ENCODE measurements around the gene SNAI3. TPM values are rescaled to one million over a fixed set of nuclear protein-coding genes. Genes with fewer than 3 reads are reported as not detected.

Gene SNAI3
- total RNA-seq, 2 experiments from 2014 or later, result 13.4 to 14.3 TPM

- ChIA-PET POLR2A (interaction anchor here (0.9 to 5.9 kb wide), 13 partner anchors 8 to 140 kb away, joined by 3 to 38 read pairs (median 5); partner anchors contain the start of genes APRT, CYBA, MVD and SNAI3), CTCF (interaction anchor here (0.8 to 4.2 kb wide), 8 partner anchors 9 to 111 kb away, joined by 3 to 28 read pairs (median 4); no protein-coding TSS in a partner anchor)
- H3K36me3 Mint-ChIP-seq (ENCODE audit: low read depth), result peaks cover 60% of the 10 kb centered on the region
- peak; percentile 71 for ATAC-seq
- H3K9me3 Mint-ChIP-seq (ENCODE audit: insufficient read depth), result no peaks in the 10 kb centered on the region
- H3K4me3 Mint-ChIP-seq, result peak overlapping the region; percentile 99
- H3K4me1 Mint-ChIP-seq (ENCODE audit: low read depth), result peaks cover 64% of the 10 kb centered on the region
- peak; percentile 98 for DNase-seq
- no peaks in the 10 kb centered on the region for H3K27me3 Mint-ChIP-seq (ENCODE audit: low read depth)
- H3K27ac Mint-ChIP-seq, result peak overlapping the region; percentile 100
Measured at GRCh38 chr16:88700636-88701482, 14.6 kb upstream of the SNAI3 start.

GRCh38 chr16:88700322-88700635 lies 14.0 kb upstream of the SNAI3 start:
- no peaks in the 10 kb centered on the region for H3K27me3 Mint-ChIP-seq (ENCODE audit: low read depth)
- H3K4me3 Mint-ChIP-seq, result peak overlapping the region; percentile 99
- POLR2A ChIA-PET, result interaction anchor here (0.9 to 5.9 kb wide), 7 partner anchors 8 to 112 kb away, joined by 3 to 38 read pairs (median 8); partner anchors contain the start of genes APRT, CYBA and SNAI3

GRCh38 chr16:88699180-88699579 lies 12.9 kb upstream of the SNAI3 start:
- ATAC-seq (no peak), DNase-seq (no peak)
- ChIA-PET POLR2A (no interaction called here), CTCF (interaction anchor here (1.3 kb wide), 1 partner anchor 70 kb away, joined by 3 read pairs; no protein-coding TSS in a partner anchor)
- Mint-ChIP-seq H3K27me3 (ENCODE audit: low read depth) (no peaks in the 10 kb centered on the region), H3K4me3 (no peak overlapping the region), H3K27ac (no peak overlapping the region), H3K36me3 (ENCODE audit: low read depth) (peaks cover 61% of the 10 kb centered on the region), H3K9me3 (ENCODE audit: insufficient read depth) (no peaks in the 10 kb centered on the region), H3K4me1 (ENCODE audit: low read depth) (peaks cover 54% of the 10 kb centered on the region)

More at GRCh38 chr16:88700322-88700635, 14.0 kb upstream of the SNAI3 start:
- CTCF ChIA-PET, result interaction anchor here (0.8 to 4.2 kb wide), 7 partner anchors 8 to 112 kb away, joined by 3 to 28 read pairs (median 3); no protein-coding TSS in a partner anchor
- ATAC-seq (no peak), DNase-seq (no peak)
- H3K4me1 Mint-ChIP-seq (ENCODE audit: low read depth), result peaks cover 62% of the 10 kb centered on the region
- no peaks in the 10 kb centered on the region for H3K9me3 Mint-ChIP-seq (ENCODE audit: insufficient read depth)
- H3K27ac Mint-ChIP-seq, result peak overlapping the region; percentile 100
- H3K36me3 Mint-ChIP-seq (ENCODE audit: low read depth), result peaks cover 61% of the 10 kb centered on the region

GRCh38 chr16:88698646-88699045 lies 12.3 kb upstream of the SNAI3 start:
- peaks cover 56% of the 10 kb centered on the region for H3K36me3 Mint-ChIP-seq (ENCODE audit: low read depth)
- H3K4me3 Mint-ChIP-seq, result no peak overlapping the region
- H3K27ac Mint-ChIP-seq, result peak overlapping the region; percentile 68
- peaks cover 52% of the 10 kb centered on the region for H3K4me1 Mint-ChIP-seq (ENCODE audit: low read depth)
- no peak for DNase-seq
- H3K27me3 Mint-ChIP-seq (ENCODE audit: low read depth), result no peaks in the 10 kb centered on the region
- no peaks in the 10 kb centered on the region for H3K9me3 Mint-ChIP-seq (ENCODE audit: insufficient read depth)
- ChIA-PET CTCF (interaction anchor here (0.8 to 1.3 kb wide), 3 partner anchors 14 to 79 kb away, joined by 3 to 4 read pairs (median 3); no protein-coding TSS in a partner anchor), POLR2A (no interaction called here)
- no peak for ATAC-seq

- ChIA-PET CTCF (interaction anchor here (0.8 to 1.3 kb wide), 3 partner anchors 13 to 78 kb away, joined by 3 to 4 read pairs (median 3); no protein-coding TSS in a partner anchor), POLR2A (no interaction called here)
- DNase-seq (peak; percentile 49), ATAC-seq (no peak)
- Mint-ChIP-seq H3K27ac (peak overlapping the region; percentile 68), H3K9me3 (ENCODE audit: insufficient read depth) (no peaks in the 10 kb centered on the region), H3K4me3 (no peak overlapping the region), H3K27me3 (ENCODE audit: low read depth) (no peaks in the 10 kb centered on the region), H3K36me3 (ENCODE audit: low read depth) (peaks cover 51% of the 10 kb centered on the region), H3K4me1 (ENCODE audit: low read depth) (peaks cover 53% of the 10 kb centered on the region)
Measured at GRCh38 chr16:88697831-88698615, 11.7 kb upstream of the SNAI3 start.

- peaks cover 44% of the 10 kb centered on the region for H3K36me3 Mint-ChIP-seq (ENCODE audit: low read depth)
- peaks cover 55% of the 10 kb centered on the region for H3K4me1 Mint-ChIP-seq (ENCODE audit: low read depth)
- no peak overlapping the region for H3K4me3 Mint-ChIP-seq
- H3K27me3 Mint-ChIP-seq (ENCODE audit: low read depth), result no peaks in the 10 kb centered on the region
- DNase-seq (no peak), ATAC-seq (no peak)
- POLR2A ChIA-PET, result no interaction called here
- no peaks in the 10 kb centered on the region for H3K9me3 Mint-ChIP-seq (ENCODE audit: insufficient read depth)
- H3K27ac Mint-ChIP-seq, result peak overlapping the region; percentile 68
- CTCF ChIA-PET, result interaction anchor here (1.2 kb wide), 1 partner anchor 12 kb away, joined by 4 read pairs; no protein-coding TSS in a partner anchor
Measured at GRCh38 chr16:88697116-88697830, 11.0 kb upstream of the SNAI3 start.

GRCh38 chr16:88696441-88696840 lies 10.1 kb upstream of the SNAI3 start:
- H3K36me3 Mint-ChIP-seq (ENCODE audit: low read depth), result peaks cover 37% of the 10 kb centered on the region
- POLR2A ChIA-PET, result no interaction called here
- H3K4me3 Mint-ChIP-seq, result no peak overlapping the region
- ATAC-seq (no peak), DNase-seq (no peak)
- CTCF ChIA-PET, result no interaction called here
- H3K27me3 Mint-ChIP-seq (ENCODE audit: low read depth), result no peaks in the 10 kb centered on the region
- H3K27ac Mint-ChIP-seq, result peak overlapping the region; percentile 49
- no peaks in the 10 kb centered on the region for H3K9me3 Mint-ChIP-seq (ENCODE audit: insufficient read depth)
- peaks cover 60% of the 10 kb centered on the region for H3K4me1 Mint-ChIP-seq (ENCODE audit: low read depth)

GRCh38 chr16:88695753-88696152 lies 9.4 kb upstream of the SNAI3 start:
- no peaks in the 10 kb centered on the region for H3K9me3 Mint-ChIP-seq (ENCODE audit: insufficient read depth)
- CTCF ChIA-PET, result no interaction called here
- H3K36me3 Mint-ChIP-seq (ENCODE audit: low read depth), result peaks cover 32% of the 10 kb centered on the region
- H3K27ac Mint-ChIP-seq, result peak overlapping the region; percentile 61
- POLR2A ChIA-PET, result no interaction called here
- no peaks in the 10 kb centered on the region for H3K27me3 Mint-ChIP-seq (ENCODE audit: low read depth)
- no peak for ATAC-seq
- H3K4me1 Mint-ChIP-seq (ENCODE audit: low read depth), result peaks cover 64% of the 10 kb centered on the region
- DNase-seq, result no peak
- no peak overlapping the region for H3K4me3 Mint-ChIP-seq

- Mint-ChIP-seq H3K4me3 (no peak overlapping the region), H3K27me3 (ENCODE audit: low read depth) (no peaks in the 10 kb centered on the region), H3K4me1 (ENCODE audit: low read depth) (peaks cover 64% of the 10 kb centered on the region), H3K9me3 (ENCODE audit: insufficient read depth) (no peaks in the 10 kb centered on the region), H3K27ac (peak overlapping the region; percentile 61), H3K36me3 (ENCODE audit: low read depth) (peaks cover 27% of the 10 kb centered on the region)
- CTCF ChIA-PET, result interaction anchor here (0.6 kb wide), 1 partner anchor 13 kb away, joined by 3 read pairs; no protein-coding TSS in a partner anchor
- DNase-seq, result no peak
- POLR2A ChIA-PET, result no interaction called here
- no peak for ATAC-seq
Measured at GRCh38 chr16:88695218-88695617, 8.9 kb upstream of the SNAI3 start.

- ChIA-PET CTCF (interaction anchor here (0.6 kb wide), 1 partner anchor 13 kb away, joined by 3 read pairs; no protein-coding TSS in a partner anchor), POLR2A (no interaction called here)
- Mint-ChIP-seq H3K36me3 (ENCODE audit: low read depth) (peaks cover 20% of the 10 kb centered on the region), H3K27me3 (ENCODE audit: low read depth) (no peaks in the 10 kb centered on the region), H3K27ac (peak overlapping the region; percentile 47), H3K4me1 (ENCODE audit: low read depth) (peaks cover 62% of the 10 kb centered on the region), H3K4me3 (no peak overlapping the region), H3K9me3 (ENCODE audit: insufficient read depth) (no peaks in the 10 kb centered on the region)
- ATAC-seq (no peak), DNase-seq (no peak)
Measured at GRCh38 chr16:88694221-88695087, 8.1 kb upstream of the SNAI3 start.

Data from activated CD8-positive, alpha-beta T cell treated with anti-CD3 and anti-CD28 coated beads, Interleukin-2, amount 10 ng/mL, durations not matched to agents 7 days and 5 days (primary cell).